ENCODE data around the gene C10orf53.

C10orf53 gene

DNA sequence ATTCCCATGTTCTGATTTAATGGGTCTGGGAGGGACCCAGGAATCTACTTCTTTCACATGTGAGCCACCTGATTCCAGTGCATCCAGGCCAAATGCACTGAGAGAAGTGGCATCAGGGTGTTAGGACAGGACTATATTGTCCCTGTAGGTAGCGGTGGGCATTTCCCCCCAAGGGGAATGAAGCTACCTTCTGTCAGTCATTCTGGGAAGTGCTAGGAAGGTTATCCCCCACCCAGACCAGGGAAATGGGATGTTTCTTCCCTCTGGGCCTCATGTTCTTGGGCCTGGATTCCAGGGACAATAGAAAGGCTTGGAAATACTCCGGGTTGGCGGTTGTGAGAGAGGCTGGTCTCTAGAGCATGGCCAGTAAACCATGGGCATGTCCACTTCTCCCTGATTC lies 20.8 kb downstream of the C10orf53 start (continued):
- TF ChIP-seq ZNF121 (tag by site-specific recombination; IDR thresholded peaks at IDR 0.05), result no peak
- no peak for TF ChIP-seq GLIS1 (tag by site-specific recombination; IDR thresholded peaks at IDR 0.05)
- no peak for TF ChIP-seq ZNF785 (tag by site-specific recombination; IDR thresholded peaks at IDR 0.05)

DNA sequence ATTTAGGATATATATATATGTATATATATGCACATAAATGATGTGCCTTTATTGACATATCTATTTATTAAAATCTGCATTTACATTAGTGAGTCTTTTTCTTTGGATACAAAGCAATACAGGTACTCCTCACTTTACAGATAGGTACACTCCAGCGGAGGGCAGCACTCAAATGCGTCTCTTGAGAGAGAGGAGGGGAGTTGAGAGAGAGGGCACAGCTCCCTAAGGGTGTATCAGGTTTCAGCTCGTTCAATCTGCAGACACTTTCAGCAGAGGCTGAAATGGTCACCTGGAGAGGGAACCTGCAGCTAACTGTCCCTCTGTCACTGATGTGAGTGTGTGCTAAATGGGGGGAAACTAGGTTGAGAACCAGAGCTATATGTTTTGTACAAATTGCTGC lies 21.5 kb downstream of the C10orf53 start:
- no peaks in the 10 kb centered on the region for H3K9me3 ChIP-seq (ENCODE audit: control insufficient read depth, insufficient read depth, low read depth, low read length)
- ChIA-PET POLR2A (no interaction called here), CTCF (interaction anchor here (0.6 to 1.0 kb wide), 3 partner anchors 13 to 524 kb away, joined by 3 to 4 read pairs (median 3); no protein-coding TSS in a partner anchor)
- TF ChIP-seq ZNF596 (tag by site-specific recombination; IDR thresholded peaks at IDR 0.05), result peak; percentile 50; the same call in 1 of the 2 replicates
- TF ChIP-seq ZNF501 (tag by site-specific recombination; IDR thresholded peaks at IDR 0.05), result no peak
- TF ChIP-seq GLIS1 (tag by site-specific recombination; IDR thresholded peaks at IDR 0.05), result peak; percentile 58
- 0 out of 2 replicates have a peak, but pooled peaks have one; percentile 41 for TF ChIP-seq MZF1 (tag by site-specific recombination; IDR thresholded peaks at IDR 0.05; ENCODE audit: borderline replicate concordance)
- TF ChIP-seq, protein P1, sequence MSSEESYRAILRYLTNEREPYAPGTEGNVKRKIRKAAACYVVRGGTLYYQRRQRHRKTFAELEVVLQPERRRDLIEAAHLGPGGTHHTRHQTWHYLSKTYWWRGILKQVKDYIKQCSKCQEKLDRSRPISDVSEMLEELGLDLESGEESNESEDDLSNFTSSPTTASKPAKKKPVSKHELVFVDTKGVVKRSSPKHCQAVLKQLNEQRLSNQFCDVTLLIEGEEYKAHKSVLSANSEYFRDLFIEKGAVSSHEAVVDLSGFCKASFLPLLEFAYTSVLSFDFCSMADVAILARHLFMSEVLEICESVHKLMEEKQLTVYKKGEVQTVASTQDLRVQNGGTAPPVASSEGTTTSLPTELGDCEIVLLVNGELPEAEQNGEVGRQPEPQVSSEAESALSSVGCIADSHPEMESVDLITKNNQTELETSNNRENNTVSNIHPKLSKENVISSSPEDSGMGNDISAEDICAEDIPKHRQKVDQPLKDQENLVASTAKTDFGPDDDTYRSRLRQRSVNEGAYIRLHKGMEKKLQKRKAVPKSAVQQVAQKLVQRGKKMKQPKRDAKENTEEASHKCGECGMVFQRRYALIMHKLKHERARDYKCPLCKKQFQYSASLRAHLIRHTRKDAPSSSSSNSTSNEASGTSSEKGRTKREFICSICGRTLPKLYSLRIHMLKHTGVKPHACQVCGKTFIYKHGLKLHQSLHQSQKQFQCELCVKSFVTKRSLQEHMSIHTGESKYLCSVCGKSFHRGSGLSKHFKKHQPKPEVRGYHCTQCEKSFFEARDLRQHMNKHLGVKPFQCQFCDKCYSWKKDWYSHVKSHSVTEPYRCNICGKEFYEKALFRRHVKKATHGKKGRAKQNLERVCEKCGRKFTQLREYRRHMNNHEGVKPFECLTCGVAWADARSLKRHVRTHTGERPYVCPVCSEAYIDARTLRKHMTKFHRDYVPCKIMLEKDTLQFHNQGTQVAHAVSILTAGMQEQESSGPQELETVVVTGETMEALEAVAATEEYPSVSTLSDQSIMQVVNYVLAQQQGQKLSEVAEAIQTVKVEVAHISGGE (tag by site-specific recombination; conservative IDR thresholded peaks at IDR 0.05; ENCODE audit: low read depth), result 0 out of 2 replicates have a peak, but pooled peaks have one; percentile 12
- peak; percentile 41; the same call in 1 of the 2 replicates for TF ChIP-seq ZNF341 (tag by site-specific recombination; IDR thresholded peaks at IDR 0.05; ENCODE audit: low read depth)
- no peaks in the 10 kb centered on the region for H3K36me3 ChIP-seq (ENCODE audit: control insufficient read depth in 2 of 2, insufficient read depth in 1 of 2, low read length in 2 of 2)
- H3K27ac ChIP-seq (ENCODE audit: extremely low read depth, low read depth, low read length), result no peak overlapping the region
- no peak overlapping the region for H3K4me3 ChIP-seq (ENCODE audit: low read depth, low read length)
- H3K4me1 ChIP-seq (ENCODE audit: control insufficient read depth, insufficient read depth, low read length), result no peaks in the 10 kb centered on the region

DNA sequence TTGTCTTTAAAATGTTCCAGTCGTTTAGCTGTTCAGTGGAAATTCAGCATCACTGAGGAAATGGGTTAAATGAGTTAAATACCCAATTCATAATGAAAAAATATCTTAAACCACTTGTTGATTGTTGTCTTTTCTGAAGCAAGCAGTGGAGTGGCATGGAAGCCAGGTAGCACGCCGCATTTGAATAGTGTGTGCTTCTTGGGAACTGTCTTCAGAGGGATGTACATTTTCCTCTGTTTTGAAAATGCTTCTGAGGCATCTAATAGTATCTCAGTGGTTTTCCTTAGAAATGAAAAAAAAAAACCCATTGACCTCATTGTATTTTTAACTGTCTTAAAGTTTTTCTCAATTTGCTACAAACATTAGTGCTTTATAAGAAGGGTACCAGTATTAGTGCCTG lies 28.1 kb downstream of the C10orf53 start:
- Histone ChIP-seq H3K9me3 (ENCODE audit: control insufficient read depth, insufficient read depth, low read depth, low read length) (no peaks in the 10 kb centered on the region), H3K36me3 (ENCODE audit: control insufficient read depth in 2 of 2, insufficient read depth in 1 of 2, low read length in 2 of 2) (no peaks in the 10 kb centered on the region), H3K4me3 (ENCODE audit: low read depth, low read length) (no peak overlapping the region), H3K4me1 (ENCODE audit: control insufficient read depth, insufficient read depth, low read length) (no peaks in the 10 kb centered on the region), H3K27ac (ENCODE audit: extremely low read depth, low read depth, low read length) (no peak overlapping the region)
- TF ChIP-seq ZNF548 (tag by site-specific recombination; IDR thresholded peaks at IDR 0.05) (no peak), SCRT2 (tag by site-specific recombination; IDR thresholded peaks at IDR 0.05) (peak; percentile 71)
- TF ChIP-seq, protein P1 (tag by site-specific recombination; conservative IDR thresholded peaks at IDR 0.05; ENCODE audit: low read depth), result no peak
- POLR2A ChIA-PET, result no interaction called here
- CTCF ChIA-PET, result interaction anchor here (1.2 kb wide), 1 partner anchor 8 kb away, joined by 4 read pairs; no protein-coding TSS in a partner anchor

DNA sequence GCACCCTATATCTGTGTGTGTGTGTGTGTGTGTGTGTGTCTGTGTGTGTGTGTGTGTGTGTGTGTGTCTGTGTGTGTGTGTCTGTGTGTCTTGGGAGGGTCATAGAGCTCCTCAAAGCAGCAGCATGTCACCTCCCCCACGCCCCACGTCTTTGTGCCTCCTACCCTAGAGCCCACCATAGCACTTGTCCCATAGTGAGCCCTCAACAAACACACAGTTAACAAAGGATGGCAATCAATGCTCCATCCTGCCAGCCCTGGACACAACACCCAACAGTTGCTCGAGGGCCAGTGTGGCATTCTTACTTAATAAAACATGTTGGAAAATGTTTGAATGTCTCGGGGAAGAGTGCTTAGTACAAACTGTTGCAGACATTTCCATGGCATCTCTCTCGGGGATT lies 30.5 kb downstream of the C10orf53 start:
- no peaks in the 10 kb centered on the region for H3K4me1 ChIP-seq (ENCODE audit: control insufficient read depth, insufficient read depth, low read length)
- CTCF ChIA-PET, result interaction anchor here (0.6 kb wide), 1 partner anchor 43 kb away, joined by 3 read pairs; no protein-coding TSS in a partner anchor
- no peak overlapping the region for H3K27ac ChIP-seq (ENCODE audit: extremely low read depth, low read depth, low read length)
- H3K36me3 ChIP-seq (ENCODE audit: control insufficient read depth in 2 of 2, insufficient read depth in 1 of 2, low read length in 2 of 2), result no peaks in the 10 kb centered on the region
- H3K4me3 ChIP-seq (ENCODE audit: low read depth, low read length), result no peak overlapping the region
- no peaks in the 10 kb centered on the region for H3K9me3 ChIP-seq (ENCODE audit: control insufficient read depth, insufficient read depth, low read depth, low read length)
- POLR2A ChIA-PET, result no interaction called here
- TF ChIP-seq ZNF785 (tag by site-specific recombination; IDR thresholded peaks at IDR 0.05) (no peak), ZNF433 (tag by site-specific recombination; IDR thresholded peaks at IDR 0.05; ENCODE audit: low read depth) (no peak), ZNF350 (tag by site-specific recombination; IDR thresholded peaks at IDR 0.05) (no peak), TRIM28 (IDR thresholded peaks at IDR 0.05; ENCODE audit: borderline replicate concordance, low read length) (no peak), ZNF311 (tag by site-specific recombination; IDR thresholded peaks at IDR 0.05; ENCODE audit: borderline replicate concordance) (no peak), ZNF530 (tag by site-specific recombination; IDR thresholded peaks at IDR 0.05; ENCODE audit: low read depth) (no peak), ZNF555 (tag by site-specific recombination; conservative IDR thresholded peaks at IDR 0.05) (no peak), ZNF624 (tag by site-specific recombination; IDR thresholded peaks at IDR 0.05) (no peak), KLF16 (tag by site-specific recombination; IDR thresholded peaks at IDR 0.05) (no peak), PRDM1 (tag by site-specific recombination; IDR thresholded peaks at IDR 0.05) (no peak), ZNF19 (tag by site-specific recombination; IDR thresholded peaks at IDR 0.05; ENCODE audit: low read depth) (no peak)
- TF ChIP-seq, protein P2, sequence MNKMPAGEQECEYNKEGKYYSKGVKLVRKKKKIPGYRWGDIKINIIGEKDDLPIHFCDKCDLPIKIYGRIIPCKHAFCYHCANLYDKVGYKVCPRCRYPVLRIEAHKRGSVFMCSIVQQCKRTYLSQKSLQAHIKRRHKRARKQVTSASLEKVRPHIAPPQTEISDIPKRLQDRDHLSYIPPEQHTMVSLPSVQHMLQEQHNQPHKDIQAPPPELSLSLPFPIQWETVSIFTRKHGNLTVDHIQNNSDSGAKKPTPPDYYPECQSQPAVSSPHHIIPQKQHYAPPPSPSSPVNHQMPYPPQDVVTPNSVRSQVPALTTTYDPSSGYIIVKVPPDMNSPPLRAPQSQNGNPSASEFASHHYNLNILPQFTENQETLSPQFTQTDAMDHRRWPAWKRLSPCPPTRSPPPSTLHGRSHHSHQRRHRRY (tag by site-specific recombination; IDR thresholded peaks at IDR 0.05), result no peak
